NB4 (cell line): ENCODE results near the gene ZNF519.
"Not testable (repeated sequence)": the region's sequence is repeated elsewhere in the genome, so short reads cannot be mapped to it uniquely, and the experiment has no call there.

Experiments
- MYC ChIP-seq: IDR thresholded peaks from 2 replicates; pipeline ENCODE4 v1.6.1; 2011; ENCODE audit warnings: low read depth, low read length
- POLR2A ChIP-seq: IDR thresholded peaks from 2 replicates; pipeline ENCODE4 v1.6.1; 2011; ENCODE audit warnings: mild to moderate bottlenecking; ENCODE audit not compliant: insufficient read length; ENCODE audit errors: extremely low read depth
- TF ChIP-seq, protein P1 (sequence below): IDR thresholded peaks from one replicate; pipeline ENCODE4 v1.5.1; 2012; ENCODE audit warnings: low read depth, low read length
- TF ChIP-seq, protein P2 (sequence below): IDR thresholded peaks from 2 replicates; pipeline ENCODE4 v1.6.1; 2011; ENCODE audit warnings: low read depth, low read length

DNA sequence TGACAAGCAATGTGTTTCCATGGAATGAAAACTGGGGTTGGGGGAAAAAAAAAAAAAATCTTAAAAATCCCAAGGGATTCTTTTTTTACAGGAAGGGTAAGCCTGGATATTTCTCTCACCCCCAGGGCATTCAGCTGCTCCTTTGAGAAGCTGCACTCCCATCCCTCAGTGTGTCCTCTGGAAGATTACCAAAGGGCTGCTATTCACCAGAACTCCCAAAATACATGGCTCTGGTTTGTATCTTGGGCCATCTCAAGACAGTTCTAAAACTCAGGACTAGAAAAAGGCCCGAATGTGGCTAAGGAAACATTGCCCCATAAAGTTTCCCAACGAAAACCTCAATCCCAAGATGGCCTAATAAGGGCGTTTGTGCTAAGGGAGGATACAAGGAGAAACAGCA lies 1.4 kb downstream of the ZNF519 start:
- TF ChIP-seq, protein P1, sequence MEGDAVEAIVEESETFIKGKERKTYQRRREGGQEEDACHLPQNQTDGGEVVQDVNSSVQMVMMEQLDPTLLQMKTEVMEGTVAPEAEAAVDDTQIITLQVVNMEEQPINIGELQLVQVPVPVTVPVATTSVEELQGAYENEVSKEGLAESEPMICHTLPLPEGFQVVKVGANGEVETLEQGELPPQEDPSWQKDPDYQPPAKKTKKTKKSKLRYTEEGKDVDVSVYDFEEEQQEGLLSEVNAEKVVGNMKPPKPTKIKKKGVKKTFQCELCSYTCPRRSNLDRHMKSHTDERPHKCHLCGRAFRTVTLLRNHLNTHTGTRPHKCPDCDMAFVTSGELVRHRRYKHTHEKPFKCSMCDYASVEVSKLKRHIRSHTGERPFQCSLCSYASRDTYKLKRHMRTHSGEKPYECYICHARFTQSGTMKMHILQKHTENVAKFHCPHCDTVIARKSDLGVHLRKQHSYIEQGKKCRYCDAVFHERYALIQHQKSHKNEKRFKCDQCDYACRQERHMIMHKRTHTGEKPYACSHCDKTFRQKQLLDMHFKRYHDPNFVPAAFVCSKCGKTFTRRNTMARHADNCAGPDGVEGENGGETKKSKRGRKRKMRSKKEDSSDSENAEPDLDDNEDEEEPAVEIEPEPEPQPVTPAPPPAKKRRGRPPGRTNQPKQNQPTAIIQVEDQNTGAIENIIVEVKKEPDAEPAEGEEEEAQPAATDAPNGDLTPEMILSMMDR, result not testable (repeated sequence)
- TF ChIP-seq, protein P2, sequence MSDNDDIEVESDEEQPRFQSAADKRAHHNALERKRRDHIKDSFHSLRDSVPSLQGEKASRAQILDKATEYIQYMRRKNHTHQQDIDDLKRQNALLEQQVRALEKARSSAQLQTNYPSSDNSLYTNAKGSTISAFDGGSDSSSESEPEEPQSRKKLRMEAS, result not testable (repeated sequence)
- not testable (repeated sequence) for TF ChIP-seq POLR2A, MYC
